ENCODE data around the gene NPHP1.

DNA sequence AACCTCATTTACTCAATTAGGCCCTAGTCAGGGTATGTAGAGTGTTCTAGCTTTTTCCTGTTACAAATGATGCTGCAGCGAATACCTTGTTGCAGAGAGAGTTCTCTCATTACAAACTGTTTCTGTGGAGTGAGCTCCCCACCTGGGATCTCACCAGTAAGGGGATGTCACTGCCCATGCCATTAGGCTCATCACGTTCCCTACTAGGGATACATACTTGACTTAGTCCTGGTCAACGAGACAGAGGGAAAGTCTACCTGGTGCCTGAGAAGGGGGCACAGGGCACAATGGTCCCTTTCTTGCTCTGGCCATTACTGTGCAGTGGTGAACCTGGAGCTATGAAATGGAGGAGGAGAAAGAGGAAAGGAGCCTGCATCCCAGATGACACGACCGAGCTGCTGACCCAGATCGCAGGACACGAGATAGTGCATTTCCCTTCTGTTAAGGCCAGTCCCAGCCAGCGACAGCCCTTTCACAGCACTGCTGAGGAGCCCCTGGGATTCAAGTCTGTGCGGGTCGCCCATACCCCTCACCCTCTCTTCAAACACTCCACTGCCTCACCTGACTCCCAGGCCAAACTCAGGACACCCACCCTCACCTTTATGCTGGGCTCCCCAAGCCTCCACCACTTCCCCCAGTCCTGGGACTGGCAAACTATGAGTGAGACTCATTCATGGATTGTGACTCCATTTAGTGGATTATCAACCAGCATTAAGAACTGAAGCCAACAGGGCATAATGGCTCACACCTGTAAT is 105.2 kb downstream of the NPHP1 start:
- TF ChIP-seq, protein P1, sequence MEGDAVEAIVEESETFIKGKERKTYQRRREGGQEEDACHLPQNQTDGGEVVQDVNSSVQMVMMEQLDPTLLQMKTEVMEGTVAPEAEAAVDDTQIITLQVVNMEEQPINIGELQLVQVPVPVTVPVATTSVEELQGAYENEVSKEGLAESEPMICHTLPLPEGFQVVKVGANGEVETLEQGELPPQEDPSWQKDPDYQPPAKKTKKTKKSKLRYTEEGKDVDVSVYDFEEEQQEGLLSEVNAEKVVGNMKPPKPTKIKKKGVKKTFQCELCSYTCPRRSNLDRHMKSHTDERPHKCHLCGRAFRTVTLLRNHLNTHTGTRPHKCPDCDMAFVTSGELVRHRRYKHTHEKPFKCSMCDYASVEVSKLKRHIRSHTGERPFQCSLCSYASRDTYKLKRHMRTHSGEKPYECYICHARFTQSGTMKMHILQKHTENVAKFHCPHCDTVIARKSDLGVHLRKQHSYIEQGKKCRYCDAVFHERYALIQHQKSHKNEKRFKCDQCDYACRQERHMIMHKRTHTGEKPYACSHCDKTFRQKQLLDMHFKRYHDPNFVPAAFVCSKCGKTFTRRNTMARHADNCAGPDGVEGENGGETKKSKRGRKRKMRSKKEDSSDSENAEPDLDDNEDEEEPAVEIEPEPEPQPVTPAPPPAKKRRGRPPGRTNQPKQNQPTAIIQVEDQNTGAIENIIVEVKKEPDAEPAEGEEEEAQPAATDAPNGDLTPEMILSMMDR (IDR thresholded peaks at IDR 0.05; ENCODE audit: low read depth, low read length, missing input control) = no peak
- no peak for TF ChIP-seq RXRA (IDR thresholded peaks at IDR 0.05)
